ENCODE results near the gene CTNND2. TPM values are rescaled to one million over a fixed set of nuclear protein-coding genes. Genes with fewer than 3 reads are reported as not detected.

The CTNND2 gene
- polyA plus RNA-seq, 1 of the 3 experiments (the other 2 are of a cell fraction) = not detected

- Histone ChIP-seq H3K27ac (ENCODE audit: low read depth in 2 of 2, low read length in 1 of 2) (no peak overlapping the region), H3F3A (replicated peaks; ENCODE audit: insufficient read depth) (no peaks in the 10 kb centered on the region), H3K4me1 (ENCODE audit: control insufficient read depth in 1 of 2, insufficient read depth in 2 of 2, low read depth in 1 of 2, low read length in 1 of 2) (no peaks in the 10 kb centered on the region), H3K9me3 (no peaks in the 10 kb centered on the region), H3K36me3 (replicated peaks in 1 of 2; ENCODE audit: control insufficient read depth in 1 of 2, insufficient read depth in 2 of 2, low read length in 1 of 2) (no peaks in the 10 kb centered on the region), H3K4me2 (no peak overlapping the region), H2AFZ (ENCODE audit: low read depth) (no peak overlapping the region), H3K4me3 (ENCODE audit: low read depth in 2 of 2, low read length in 1 of 2) (no peak overlapping the region), H3K79me2 (ENCODE audit: insufficient read depth) (no peaks in the 10 kb centered on the region), H3K9ac (no peak overlapping the region), H3K27me3 (ENCODE audit: insufficient read depth) (peaks cover 4% of the 10 kb centered on the region; the same call in 1 of the 2 replicates), H3K9me2 (no peaks in the 10 kb centered on the region), H4K20me1 (ENCODE audit: insufficient read depth) (no peaks in the 10 kb centered on the region)
- CTCF ChIA-PET = interaction anchor here (0.7 kb wide), 1 partner anchor 27 kb away, joined by 3 read pairs; no protein-coding TSS in a partner anchor
- POLR2A ChIA-PET = no interaction called here
- DNase-seq = no peak
- TF ChIP-seq RFX5 (IDR thresholded peaks at IDR 0.05; ENCODE audit: low read length) (no peak), FOXM1 (IDR thresholded peaks at IDR 0.05; ENCODE audit: low read depth) (no peak), YY1 (IDR thresholded peaks at IDR 0.05; ENCODE audit: low read depth) (no peak), TAF1 (IDR thresholded peaks at IDR 0.05; ENCODE audit: borderline replicate concordance, low read depth, low read length) (no peak), TCF12 (IDR thresholded peaks at IDR 0.05) (no peak), NRF1 (IDR thresholded peaks at IDR 0.05; ENCODE audit: low read depth, low read length) (no peak), FOSL2 (IDR thresholded peaks at IDR 0.05; ENCODE audit: borderline replicate concordance, low read depth) (no peak), NFIC (IDR thresholded peaks at IDR 0.05; ENCODE audit: borderline replicate concordance) (no peak), RCOR1 (IDR thresholded peaks at IDR 0.05; ENCODE audit: low read length) (no peak), FOXJ3 (CRISPR knock-in tag; IDR thresholded peaks at IDR 0.05) (no peak), IRF3 (IDR thresholded peaks at IDR 0.05; ENCODE audit: low read depth, low read length) (no peak), MXI1 (IDR thresholded peaks at IDR 0.05; ENCODE audit: low read depth, low read length) (no peak), TEAD4 (IDR thresholded peaks at IDR 0.05; ENCODE audit: borderline replicate concordance, insufficient read depth) (no peak), REST (IDR thresholded peaks at IDR 0.05; ENCODE audit: low read depth, low read length) (no peak), RAD21 (IDR thresholded peaks at IDR 0.05; ENCODE audit: low read length) (no peak), POLR2AphosphoS5 (IDR thresholded peaks at IDR 0.05; ENCODE audit: low read depth, low read length) (no peak), RXRA (IDR thresholded peaks at IDR 0.05; ENCODE audit: borderline replicate concordance, low read depth) (no peak)
- TF ChIP-seq, protein P1, sequence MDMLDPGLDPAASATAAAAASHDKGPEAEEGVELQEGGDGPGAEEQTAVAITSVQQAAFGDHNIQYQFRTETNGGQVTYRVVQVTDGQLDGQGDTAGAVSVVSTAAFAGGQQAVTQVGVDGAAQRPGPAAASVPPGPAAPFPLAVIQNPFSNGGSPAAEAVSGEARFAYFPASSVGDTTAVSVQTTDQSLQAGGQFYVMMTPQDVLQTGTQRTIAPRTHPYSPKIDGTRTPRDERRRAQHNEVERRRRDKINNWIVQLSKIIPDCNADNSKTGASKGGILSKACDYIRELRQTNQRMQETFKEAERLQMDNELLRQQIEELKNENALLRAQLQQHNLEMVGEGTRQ (IDR thresholded peaks at IDR 0.05; ENCODE audit: borderline replicate concordance, low read depth, low read length) = no peak
- 39% methylated on average over 2 of the region's 2 CpGs for WGBS (ENCODE audit: low lambda C conversion rate)
These were observed 776.2 kb downstream of the CTNND2 start for GRCh38 chr5:11128021-11128420.

Measured in SK-N-SH (cell line).